ENCODE results near the gene SLC27A2. TPM values are rescaled to one million over a fixed set of nuclear protein-coding genes. Genes with fewer than 3 reads are reported as not detected.

The SLC27A2 gene
- total RNA-seq, 4 donors from 2014 or later, result 1.1 to 10.3 (median 6.6) TPM

DNA sequence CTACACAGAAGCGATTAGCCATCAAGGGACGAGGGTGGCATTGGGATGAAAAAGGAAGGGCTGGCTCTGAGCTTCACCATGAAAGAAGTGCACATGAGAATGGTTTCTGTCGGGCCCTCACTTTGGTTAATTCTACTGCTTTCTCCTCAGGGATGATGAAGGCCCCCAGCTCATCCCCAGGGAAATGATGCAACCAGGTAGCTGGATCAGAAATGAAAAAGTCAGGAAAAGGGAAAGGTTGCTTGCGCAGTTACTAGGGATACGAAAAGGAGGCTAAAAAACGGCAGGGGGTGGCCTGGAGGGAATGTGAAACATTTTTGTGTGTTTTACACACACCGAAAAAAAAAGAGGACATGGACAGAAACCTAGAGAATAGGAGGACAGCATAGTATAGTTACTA lies 1.4 kb upstream of the SLC27A2 start:
- no peak for TF ChIP-seq POLR2A (IDR thresholded peaks at IDR 0.05)
- TF ChIP-seq, protein P1, sequence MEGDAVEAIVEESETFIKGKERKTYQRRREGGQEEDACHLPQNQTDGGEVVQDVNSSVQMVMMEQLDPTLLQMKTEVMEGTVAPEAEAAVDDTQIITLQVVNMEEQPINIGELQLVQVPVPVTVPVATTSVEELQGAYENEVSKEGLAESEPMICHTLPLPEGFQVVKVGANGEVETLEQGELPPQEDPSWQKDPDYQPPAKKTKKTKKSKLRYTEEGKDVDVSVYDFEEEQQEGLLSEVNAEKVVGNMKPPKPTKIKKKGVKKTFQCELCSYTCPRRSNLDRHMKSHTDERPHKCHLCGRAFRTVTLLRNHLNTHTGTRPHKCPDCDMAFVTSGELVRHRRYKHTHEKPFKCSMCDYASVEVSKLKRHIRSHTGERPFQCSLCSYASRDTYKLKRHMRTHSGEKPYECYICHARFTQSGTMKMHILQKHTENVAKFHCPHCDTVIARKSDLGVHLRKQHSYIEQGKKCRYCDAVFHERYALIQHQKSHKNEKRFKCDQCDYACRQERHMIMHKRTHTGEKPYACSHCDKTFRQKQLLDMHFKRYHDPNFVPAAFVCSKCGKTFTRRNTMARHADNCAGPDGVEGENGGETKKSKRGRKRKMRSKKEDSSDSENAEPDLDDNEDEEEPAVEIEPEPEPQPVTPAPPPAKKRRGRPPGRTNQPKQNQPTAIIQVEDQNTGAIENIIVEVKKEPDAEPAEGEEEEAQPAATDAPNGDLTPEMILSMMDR (IDR thresholded peaks at IDR 0.05), result no peak
- Histone ChIP-seq H3K4me3 (replicated peaks in 1 of 3) (no peak overlapping the region), H3K27me3 (no peaks in the 10 kb centered on the region), H3K4me1 (peaks cover 3 to 12% of the 10 kb centered on the region in 2 donors), H3K36me3 (no peaks in the 10 kb centered on the region), H3K9me3 (no peaks in the 10 kb centered on the region), H3K27ac (no peak overlapping the region)
- no peak for DNase-seq
- intact Hi-C loops (cut with DNase I), result no loop called here
- WGBS, 2 donors, result 77 to 85% methylated on average over 7 of the region's 7 CpGs

DNA sequence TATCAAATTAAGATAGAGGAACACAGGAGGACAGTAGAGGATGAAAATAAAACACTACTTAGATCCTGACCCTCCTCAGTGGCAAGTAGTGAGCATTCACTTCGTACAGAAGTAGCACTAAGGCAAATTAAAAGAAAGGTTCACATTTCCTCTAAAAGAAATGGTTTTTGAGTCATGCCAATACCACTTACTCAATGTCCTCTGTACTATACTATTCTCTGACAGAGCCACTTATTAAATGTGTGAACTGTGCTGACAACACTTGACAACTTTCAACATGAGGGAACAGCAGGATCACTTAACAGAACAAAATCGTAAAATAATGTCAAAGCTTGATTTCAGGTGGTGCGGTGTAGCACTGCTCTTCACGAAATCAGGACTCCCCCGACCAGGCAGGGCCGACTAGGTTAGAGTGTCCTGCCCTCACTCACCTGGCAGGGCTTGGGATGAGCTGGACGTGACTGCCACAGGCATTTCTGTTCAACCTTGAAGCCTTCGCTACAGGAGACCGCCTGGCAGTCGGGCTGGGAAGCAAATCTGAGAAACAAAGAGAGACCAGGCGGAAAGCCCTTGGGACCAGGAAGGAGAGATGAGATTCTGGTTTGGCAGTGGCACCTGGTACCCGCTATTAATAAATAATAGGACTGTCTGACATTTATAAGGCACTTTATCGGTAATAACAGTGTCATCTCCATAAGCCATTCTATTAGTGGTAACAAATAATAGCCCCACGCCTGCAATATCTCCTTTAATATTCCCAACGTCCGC lies 611 bp upstream of the SLC27A2 start:
- intact Hi-C loops (cut with DNase I), result no loop called here
- no peaks in the 10 kb centered on the region for H3K36me3 ChIP-seq
- H3K9me3 ChIP-seq, result no peaks in the 10 kb centered on the region
- H3K27me3 ChIP-seq, result no peaks in the 10 kb centered on the region
- H3K4me1 ChIP-seq, result peaks cover 3 to 12% of the 10 kb centered on the region in 2 donors
- DNase-seq, result peak; percentile 42 to 53
- TF ChIP-seq, protein P1 (IDR thresholded peaks at IDR 0.05), result no peak
- no peak for TF ChIP-seq POLR2A (IDR thresholded peaks at IDR 0.05)
- H3K27ac ChIP-seq, result no peak overlapping the region
- WGBS, 2 donors, result 33 to 49% methylated on average over 11 to 16 of the region's 16 CpGs
- peak overlapping the region; percentile 0 to 68 (median 49) for H3K4me3 ChIP-seq (replicated peaks in 1 of 3)

DNA sequence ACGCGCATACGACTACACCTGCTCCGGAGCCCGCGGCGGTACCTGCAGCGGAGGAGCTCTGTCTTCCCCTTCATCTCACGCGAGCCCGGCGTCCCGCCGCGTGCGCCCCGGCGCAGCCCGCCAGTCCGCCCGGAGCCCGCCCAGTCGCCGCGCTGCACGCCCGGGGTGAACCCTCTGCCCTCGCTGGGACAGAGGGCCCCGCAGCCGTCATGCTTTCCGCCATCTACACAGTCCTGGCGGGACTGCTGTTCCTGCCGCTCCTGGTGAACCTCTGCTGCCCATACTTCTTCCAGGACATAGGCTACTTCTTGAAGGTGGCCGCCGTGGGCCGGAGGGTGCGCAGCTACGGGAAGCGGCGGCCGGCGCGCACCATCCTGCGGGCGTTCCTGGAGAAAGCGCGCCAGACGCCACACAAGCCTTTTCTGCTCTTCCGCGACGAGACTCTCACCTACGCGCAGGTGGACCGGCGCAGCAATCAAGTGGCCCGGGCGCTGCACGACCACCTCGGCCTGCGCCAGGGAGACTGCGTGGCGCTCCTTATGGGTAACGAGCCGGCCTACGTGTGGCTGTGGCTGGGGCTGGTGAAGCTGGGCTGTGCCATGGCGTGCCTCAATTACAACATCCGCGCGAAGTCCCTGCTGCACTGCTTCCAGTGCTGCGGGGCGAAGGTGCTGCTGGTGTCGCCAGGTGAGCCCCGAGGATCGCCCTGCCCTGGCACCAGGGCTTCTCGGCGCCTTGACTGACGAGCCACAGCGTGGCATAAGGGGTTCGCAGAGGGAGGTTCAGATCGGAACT lies 420 bp downstream of the SLC27A2 start:
- TF ChIP-seq, protein P1 (IDR thresholded peaks at IDR 0.05), result no peak
- TF ChIP-seq POLR2A (IDR thresholded peaks at IDR 0.05), result peak in 1 of 2 donors; percentile 14
- Histone ChIP-seq H3K27ac (no peak overlapping the region), H3K4me1 (peaks cover 3 to 12% of the 10 kb centered on the region in 2 donors), H3K9me3 (no peaks in the 10 kb centered on the region), H3K4me3 (replicated peaks in 1 of 3) (peak overlapping the region; percentile 40 to 68 (median 49)), H3K27me3 (no peaks in the 10 kb centered on the region), H3K36me3 (no peaks in the 10 kb centered on the region)
- peak; percentile 34 to 44 for DNase-seq
- 3 to 4% methylated on average over 38 to 46 of the region's 80 CpGs for WGBS, 2 donors
- intact Hi-C loops (cut with DNase I), result no loop called here

DNA sequence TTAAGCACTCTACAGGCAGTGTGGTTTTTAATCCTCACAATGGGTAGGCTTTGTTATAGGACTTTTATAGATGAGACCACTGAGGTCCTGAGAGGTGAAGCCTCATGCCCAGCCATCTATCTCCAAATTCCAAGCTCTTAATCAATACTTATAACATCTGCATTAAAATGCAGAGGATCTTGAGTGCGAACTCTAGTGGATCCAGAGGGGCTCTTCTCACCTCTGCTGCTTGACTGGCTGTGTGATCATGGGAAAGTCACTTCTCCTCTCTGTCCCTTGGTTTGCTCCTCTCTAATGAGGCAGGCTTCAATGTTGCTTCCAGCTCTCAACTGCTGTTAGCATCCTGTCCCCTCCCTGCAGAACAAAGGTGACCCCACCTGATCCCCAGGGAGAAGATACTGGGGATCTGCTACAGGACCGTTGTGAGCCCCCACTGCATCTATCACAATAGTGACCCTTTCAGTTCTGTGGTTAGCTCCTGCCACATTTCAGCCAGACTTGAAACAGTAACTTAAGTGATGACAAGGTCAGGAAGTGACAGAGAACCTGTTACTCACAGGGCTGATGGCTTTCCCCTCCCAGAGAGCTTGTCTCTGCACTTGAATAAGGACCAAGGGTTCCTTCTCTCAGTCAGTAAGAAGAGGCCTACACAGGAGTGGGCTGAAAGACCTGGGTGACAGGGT lies 1.3 kb downstream of the SLC27A2 start:
- H3K9me3 ChIP-seq, result no peaks in the 10 kb centered on the region
- intact Hi-C loops (cut with DNase I), result no loop called here
- H3K4me1 ChIP-seq, result peaks cover 3 to 12% of the 10 kb centered on the region in 2 donors
- H3K27me3 ChIP-seq, result no peaks in the 10 kb centered on the region
- DNase-seq, result no peak
- no peaks in the 10 kb centered on the region for H3K36me3 ChIP-seq
- no peak overlapping the region for H3K4me3 ChIP-seq (replicated peaks in 1 of 3)
- H3K27ac ChIP-seq, result no peak overlapping the region
- TF ChIP-seq POLR2A (IDR thresholded peaks at IDR 0.05), result no peak
- TF ChIP-seq, protein P1 (IDR thresholded peaks at IDR 0.05), result no peak
- 75 to 82% methylated on average over 2 of the region's 2 CpGs for WGBS, 2 donors
